GM18499 (cell line): ENCODE measurements around the gene PPY.
"Not testable (repeated sequence)": the region's sequence is repeated elsewhere in the genome, so short reads cannot be mapped to it uniquely, and the experiment has no call there.

ENCODE experiments used
- ATAC-seq: cut with Tn5 transposase; IDR thresholded peaks from one replicate; pipeline ENCODE4 v1.9.1; 2021; ENCODE audit warnings: moderate number of reproducible peaks; ENCODE audit not compliant: insufficient read depth, unreplicated experiment

Gene PPY

GRCh38 chr17:43967251-43967875 lies 25.1 kb upstream of the PPY start:
- ATAC-seq: no peak

GRCh38 chr17:43966276-43966675 lies 24.0 kb upstream of the PPY start:
- no peak for ATAC-seq

GRCh38 chr17:43962479-43962878 lies 20.2 kb upstream of the PPY start:
- no peak for ATAC-seq

GRCh38 chr17:43961954-43962353 lies 19.7 kb upstream of the PPY start:
- no peak for ATAC-seq

- not testable (repeated sequence) for ATAC-seq
These were observed 19.0 kb upstream of the PPY start for GRCh38 chr17:43961292-43961691.

GRCh38 chr17:43958748-43959352 lies 16.6 kb upstream of the PPY start:
- ATAC-seq: no peak

GRCh38 chr17:43956222-43956621 lies 13.9 kb upstream of the PPY start:
- no peak for ATAC-seq

- no peak for ATAC-seq
These were observed 11.5 kb upstream of the PPY start, which contains the start of gene PYY for GRCh38 chr17:43953746-43954145. Gene PYY, minus strand, starts transcription at chr17:43953940. Its CDS starts 457 bp downstream, at chr17:43953483.

GRCh38 chr17:43952724-43953666 lies 10.7 kb upstream of the PPY start:
- no peak for ATAC-seq

- ATAC-seq: no peak
These were observed 10.1 kb upstream of the PPY start for GRCh38 chr17:43952351-43952723.

- no peak for ATAC-seq
These were observed 9.5 kb upstream of the PPY start for GRCh38 chr17:43951750-43952149.

GRCh38 chr17:43950554-43950953 lies 8.3 kb upstream of the PPY start:
- no peak for ATAC-seq

GRCh38 chr17:43949781-43950180 lies 7.5 kb upstream of the PPY start:
- ATAC-seq: no peak

GRCh38 chr17:43946781-43947180 lies 4.5 kb upstream of the PPY start:
- no peak for ATAC-seq

- ATAC-seq: no peak
These were observed 3.0 kb upstream of the PPY start for GRCh38 chr17:43945074-43945829.

- no peak for ATAC-seq
These were observed 1.6 kb downstream of the PPY start for GRCh38 chr17:43940630-43941029.

GRCh38 chr17:43939886-43940285 lies 2.4 kb downstream of the PPY start:
- ATAC-seq: no peak

GRCh38 chr17:43939452-43939851 lies 2.8 kb downstream of the PPY start:
- not testable (repeated sequence) for ATAC-seq

- no peak for ATAC-seq
These were observed 3.5 kb downstream of the PPY start for GRCh38 chr17:43938838-43939182.

GRCh38 chr17:43936434-43936833 lies 5.8 kb downstream of the PPY start:
- no peak for ATAC-seq

GRCh38 chr17:43935926-43936261 lies 6.4 kb downstream of the PPY start:
- ATAC-seq: no peak
